ENCODE measurements around the gene GATB.

The GATB gene

DNA sequence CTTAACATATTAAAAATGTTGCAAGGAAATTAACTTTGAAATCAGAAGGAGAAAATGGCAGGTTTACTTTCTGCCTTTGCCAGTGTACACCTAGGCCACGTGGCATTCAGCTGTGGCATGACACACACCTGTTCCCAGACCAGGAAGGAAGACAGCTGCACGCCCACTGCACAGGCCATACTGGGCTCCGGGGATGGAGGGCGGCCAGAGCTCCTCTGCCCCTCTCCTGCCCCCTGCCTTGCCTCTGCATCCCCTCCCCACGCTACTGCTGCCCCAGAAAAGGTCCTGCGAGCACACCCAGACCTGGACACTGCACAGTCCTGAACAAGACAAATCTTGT is 68.4 kb downstream of the GATB start:
- no peak for DNase-seq

- no peak for DNase-seq
Observed at GRCh38 chr4:151691639-151692442, 69.0 kb downstream of the GATB start.

GRCh38 chr4:151690876-151691275 is 69.9 kb downstream of the GATB start:
- DNase-seq = no peak

- DNase-seq = peak; percentile 44
Observed at GRCh38 chr4:151690164-151690870, 70.5 kb downstream of the GATB start.

GRCh38 chr4:151689211-151689991 is 71.4 kb downstream of the GATB start:
- no peak for DNase-seq

DNA sequence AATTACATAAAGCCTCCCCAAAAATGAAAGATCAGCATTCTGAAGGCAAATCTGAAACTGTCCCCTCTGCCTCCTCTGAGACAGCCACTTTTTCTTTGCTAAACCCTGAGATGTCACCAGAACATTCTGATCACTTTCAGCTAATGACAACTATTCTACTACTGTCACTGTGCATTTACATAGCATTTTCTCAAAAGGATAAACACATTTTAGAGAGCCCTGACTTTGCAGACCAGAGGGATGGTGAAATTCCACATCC is 72.1 kb downstream of the GATB start:
- no peak for DNase-seq

- no peak for DNase-seq
Observed at GRCh38 chr4:151688003-151688784, 72.6 kb downstream of the GATB start.

GRCh38 chr4:151687021-151687640 is 73.7 kb downstream of the GATB start:
- DNase-seq = no peak

DNA sequence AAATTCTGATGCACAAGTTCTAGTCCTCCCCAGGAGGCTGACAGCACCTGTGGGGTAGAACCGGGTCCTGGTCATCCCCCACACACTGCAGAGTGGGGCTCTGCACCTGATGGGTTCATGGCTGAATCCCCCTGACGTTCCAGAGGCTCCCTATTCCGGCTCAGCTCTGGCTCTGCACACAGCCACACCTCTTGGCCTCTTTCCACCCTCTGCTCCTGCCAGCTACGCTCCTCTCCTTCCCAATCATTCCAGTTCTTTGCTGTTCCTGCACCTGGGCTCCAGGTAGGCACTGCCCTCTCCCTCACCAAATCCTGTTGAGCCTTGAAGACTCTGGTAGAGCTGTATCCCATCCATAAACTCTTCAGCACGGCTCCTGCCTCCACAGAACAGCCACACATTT is 75.5 kb downstream of the GATB start:
- no peak for DNase-seq

GRCh38 chr4:151681085-151681484 is 79.7 kb downstream of the GATB start:
- DNase-seq = no peak

- no peak for DNase-seq
Observed at GRCh38 chr4:151679231-151679630, 81.6 kb downstream of the GATB start.

- no peak for DNase-seq
Observed at GRCh38 chr4:151678048-151678872, 82.5 kb downstream of the GATB start.

DNA sequence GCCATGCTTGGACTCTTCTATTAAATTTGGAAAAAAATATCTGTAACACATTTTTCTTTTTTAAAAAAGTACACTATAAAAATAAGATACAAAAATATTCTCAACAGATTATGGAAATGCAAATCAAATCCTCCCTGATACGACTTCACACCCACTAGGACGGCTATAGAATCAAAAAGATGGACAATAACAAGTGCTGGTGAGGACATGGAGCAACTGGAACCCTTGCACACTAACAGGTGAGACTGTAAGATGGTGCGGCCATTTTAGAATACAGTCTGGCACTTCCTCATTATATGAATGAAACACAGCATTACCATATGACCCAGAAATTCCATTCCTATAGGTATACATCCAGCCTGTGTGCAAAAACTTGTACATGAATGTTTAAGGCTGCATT is 83.6 kb downstream of the GATB start:
- DNase-seq = no peak

DNA sequence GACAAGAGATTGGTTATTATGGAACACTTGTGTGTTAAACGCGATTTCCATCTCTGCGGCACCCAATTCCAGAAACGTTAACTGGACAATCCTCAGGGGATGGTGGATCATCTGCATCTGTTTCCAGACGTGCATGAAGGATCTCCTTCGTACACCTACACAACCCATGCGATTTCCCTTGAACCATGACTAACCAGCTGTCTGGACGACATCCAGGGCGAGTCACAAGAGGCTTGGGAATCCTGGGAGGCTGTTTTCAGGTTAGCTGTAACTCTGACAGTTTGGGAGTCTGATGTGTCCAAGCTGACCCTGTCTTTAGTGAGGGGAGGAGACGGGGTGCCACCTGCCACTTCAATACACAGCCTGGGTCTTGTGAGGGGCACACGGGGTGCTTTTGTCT is 84.5 kb downstream of the GATB start:
- DNase-seq = peak; percentile 56

DNA sequence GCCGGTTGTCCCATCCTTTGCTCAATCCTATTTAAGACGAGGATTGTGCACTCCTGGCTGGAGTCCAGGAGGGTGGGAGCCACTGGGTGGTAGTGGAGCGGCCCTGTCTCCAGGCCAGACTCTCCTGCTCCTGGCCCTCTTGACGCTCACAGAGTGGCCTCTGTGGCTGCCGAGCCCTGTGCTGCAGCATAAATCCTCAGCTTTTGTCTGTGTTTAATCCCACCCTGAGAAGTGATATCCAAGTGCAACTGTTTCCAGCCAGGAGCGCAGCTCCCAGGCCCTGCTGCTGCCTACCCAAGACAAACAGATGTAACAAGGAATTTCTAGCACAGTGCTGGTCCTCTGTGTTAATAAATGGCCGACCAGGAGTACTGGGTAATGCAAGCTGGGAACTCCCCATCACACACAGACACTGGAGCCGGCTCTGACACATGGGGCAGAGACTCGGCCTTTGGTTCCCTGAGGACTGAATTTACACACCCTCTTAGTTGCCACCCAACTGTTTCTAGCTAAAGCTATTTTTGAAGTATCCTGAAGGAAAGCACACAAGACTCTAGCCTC is 85.3 kb downstream of the GATB start:
- DNase-seq = no peak

DNA sequence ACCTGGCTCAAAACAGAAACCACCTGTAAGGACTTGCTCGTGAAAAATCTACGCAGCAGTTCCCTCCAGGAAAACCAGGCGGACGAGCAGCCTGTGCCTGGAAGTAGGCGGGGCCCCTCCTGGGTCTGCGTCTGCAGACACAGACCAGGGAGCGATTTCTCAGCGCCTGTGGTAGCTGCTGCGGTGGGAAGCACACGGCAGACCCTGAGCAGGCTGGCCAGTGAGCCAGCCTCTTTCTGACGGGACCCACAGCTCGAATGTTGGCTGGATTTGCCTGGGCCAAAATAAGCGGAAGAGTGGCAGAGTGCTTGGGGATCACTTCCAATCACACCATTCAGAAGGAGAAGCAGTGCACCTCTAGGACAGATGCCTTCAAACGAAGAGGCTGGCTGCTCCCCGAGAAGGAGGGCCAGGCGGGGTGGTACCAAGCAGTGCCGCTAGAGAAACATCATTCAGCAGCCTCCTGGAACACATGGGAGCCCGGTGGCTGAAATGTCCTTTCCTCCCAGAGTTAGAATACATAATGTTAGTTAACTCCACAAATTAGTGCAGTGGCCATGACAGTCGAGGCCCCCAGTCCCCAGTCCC is 85.9 kb downstream of the GATB start:
- DNase-seq = no peak

DNA sequence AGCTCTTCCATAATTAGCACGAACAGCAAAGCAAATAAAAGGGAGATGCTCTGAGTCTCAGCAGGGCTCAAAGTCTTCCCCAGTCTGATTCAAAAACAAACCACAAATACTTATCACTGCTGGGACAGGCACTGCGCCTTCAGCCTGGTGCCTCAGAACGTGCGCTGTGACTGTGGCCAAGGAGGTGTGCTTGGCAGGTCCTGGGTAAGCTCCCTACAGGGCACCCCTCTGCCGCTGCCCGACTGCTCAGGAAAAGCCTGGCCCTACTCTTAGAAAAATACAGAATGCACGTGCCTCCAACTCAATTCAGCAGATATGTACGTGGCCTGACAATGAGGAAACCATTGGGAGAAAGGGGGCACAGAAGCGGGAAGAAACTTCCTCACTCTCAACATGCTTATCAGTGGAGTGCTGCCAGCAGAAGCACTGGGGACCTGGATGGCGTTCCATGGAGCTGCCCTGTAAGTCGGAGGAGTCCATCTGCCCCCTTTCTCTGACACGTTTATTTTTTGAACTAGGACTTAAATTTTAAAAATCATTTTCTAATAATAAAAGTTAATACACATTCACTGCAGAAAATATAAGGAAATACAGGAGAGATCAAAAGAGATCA is 86.8 kb downstream of the GATB start:
- no peak for DNase-seq

DNA sequence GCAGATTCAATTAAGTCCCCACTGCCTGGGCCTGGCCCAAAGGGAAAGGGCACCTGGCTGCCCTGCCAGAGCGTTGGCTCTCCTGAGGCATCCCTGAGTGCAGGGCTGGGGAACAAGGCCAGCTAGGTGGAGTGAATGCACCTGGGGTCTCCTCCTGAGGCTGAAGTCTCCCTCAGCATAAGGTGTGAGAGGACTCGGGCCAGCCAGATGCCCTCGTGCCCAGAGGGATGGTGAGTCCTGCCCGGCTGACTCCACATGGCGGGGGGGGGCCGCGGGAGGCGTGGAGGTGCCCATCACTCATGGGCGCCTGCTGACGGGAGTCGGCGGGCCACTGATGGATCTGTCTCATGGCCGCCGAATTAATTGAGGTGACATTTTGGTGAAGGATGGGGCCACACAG is 87.8 kb downstream of the GATB start:
- no peak for DNase-seq

GRCh38 chr4:151671541-151672059 is 89.2 kb downstream of the GATB start:
- no peak for DNase-seq

DNA sequence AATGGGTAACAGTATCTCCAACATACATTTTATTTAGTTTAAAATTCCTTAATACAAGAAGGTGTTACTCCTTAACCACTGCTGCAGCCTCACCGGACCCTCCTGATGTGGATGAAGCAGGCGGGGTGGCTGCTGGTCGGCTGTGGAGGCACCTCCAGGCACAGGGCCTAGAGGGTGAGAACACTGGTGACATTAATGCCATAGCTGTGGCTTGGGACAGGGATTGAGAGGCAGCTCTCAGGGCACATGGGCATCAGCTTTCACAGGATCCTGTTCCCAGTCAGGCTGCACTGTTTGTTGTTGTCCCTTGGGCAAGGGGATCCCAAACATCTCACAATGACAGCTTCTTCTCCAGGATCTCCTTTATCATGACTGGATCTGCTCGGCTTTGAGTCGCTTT is 90.0 kb downstream of the GATB start:
- DNase-seq = no peak

GRCh38 chr4:151669990-151670389 is 90.8 kb downstream of the GATB start:
- no peak for DNase-seq

All from HCEC 1CT (cell line).